GM10266 (cell line): ENCODE data around the gene HS3ST5.

Source experiments
- DNase-seq: peaks from one replicate; pipeline ENCODE4 v3.0.0; 2012; ENCODE audit errors: extremely low spot score
- CTCF ChIP-seq: IDR thresholded peaks from 2 replicates; pipeline ENCODE4 v1.5.1; 2012; ENCODE audit warnings: mild to moderate bottlenecking, low read depth; ENCODE audit not compliant: control insufficient read depth, insufficient read depth; ENCODE audit errors: missing control alignments

The HS3ST5 gene

GRCh38 chr6:114342826-114343781 is at the start of gene HS3ST5:
Gene HS3ST5, minus strand, starts transcription at chr6:114343023. Its CDS starts 280,178 bp downstream, at chr6:114062845.
- TF ChIP-seq CTCF: peak; percentile 34
- peak; percentile 38 for DNase-seq

- no peak for TF ChIP-seq CTCF
Observed at GRCh38 chr6:114390176-114390575, 47.4 kb upstream of the HS3ST5 start.

GRCh38 chr6:114389111-114389510 is 46.3 kb upstream of the HS3ST5 start:
- TF ChIP-seq CTCF: no peak
- no peak for DNase-seq

More at GRCh38 chr6:114390176-114390575, 47.4 kb upstream of the HS3ST5 start:
- DNase-seq: no peak

- DNase-seq: no peak
- TF ChIP-seq CTCF: no peak
Observed at GRCh38 chr6:114382406-114382805, 39.6 kb upstream of the HS3ST5 start.

GRCh38 chr6:114377881-114378280 is 35.1 kb upstream of the HS3ST5 start:
- DNase-seq: no peak
- no peak for TF ChIP-seq CTCF

GRCh38 chr6:114376611-114377175 is 33.9 kb upstream of the HS3ST5 start:
- no peak for TF ChIP-seq CTCF

More at GRCh38 chr6:114376611-114377175, 33.9 kb upstream of the HS3ST5 start:
- no peak for DNase-seq
